OCI-LY1 (cell line): ENCODE measurements around the gene FLRT1.

ENCODE experiments used
- H2AFZ ChIP-seq: fragments of 200-600 bp; sonication (generic), shearing (Covaris generic); 2 replicates; pipeline ENCODE4 v1.6.0; 2014; ENCODE audit warnings: antibody characterized with exemption, mild to moderate bottlenecking, low read length
- H3F3A ChIP-seq: fragments of 200-600 bp; sonication (generic), shearing (Covaris generic); 2 replicates; pipeline ENCODE4 v1.6.0; 2014; ENCODE audit warnings: mild to moderate bottlenecking, antibody characterized with exemption, low read length, moderate library complexity; ENCODE audit not compliant: insufficient read depth
- H3K27ac ChIP-seq: fragments of 200-600 bp; sonication (generic); 2 replicates; pipeline ENCODE4 v1.5.1; 2014; ENCODE audit warnings: low read length, mixed run types, mild to moderate bottlenecking, low read depth; ENCODE audit not compliant: poor library complexity, severe bottlenecking
- H3K27me3 ChIP-seq: fragments of 200-600 bp; sonication (generic); 2 replicates; pipeline ENCODE4 v1.6.0; 2014; ENCODE audit warnings: antibody characterized with exemption, mild to moderate bottlenecking, low read length, moderate library complexity; ENCODE audit not compliant: insufficient read depth
- H3K36me3 ChIP-seq: fragments of 200-600 bp; sonication (generic); 2 replicates; pipeline ENCODE4 v1.6.1; 2014; ENCODE audit warnings: mild to moderate bottlenecking, antibody characterized with exemption, low read length, moderate library complexity, mixed read lengths; ENCODE audit not compliant: insufficient read depth
- H3K4me1 ChIP-seq: fragments of 200-600 bp; sonication (generic); 2 replicates; pipeline ENCODE4 v1.5.1; 2014; ENCODE audit warnings: mild to moderate bottlenecking, low read length, moderate library complexity; ENCODE audit not compliant: insufficient read depth, severe bottlenecking
- H3K4me2 ChIP-seq: fragments of 200-600 bp; sonication (generic), shearing (Covaris generic); 2 replicates; pipeline ENCODE4 v1.6.1; 2014; ENCODE audit warnings: low read length
- H3K4me3 ChIP-seq: fragments of 200-600 bp; sonication (generic); 2 replicates; pipeline ENCODE4 v1.5.1; 2014; ENCODE audit warnings: low read length, low read depth, mild to moderate bottlenecking, mixed read lengths; ENCODE audit not compliant: poor library complexity, severe bottlenecking
- H3K79me2 ChIP-seq: fragments of 200-600 bp; shearing (Covaris generic); 2 replicates; pipeline ENCODE4 v1.6.1; 2016; ENCODE audit warnings: mixed run types, low read length, mixed read lengths; ENCODE audit not compliant: insufficient read depth
- H3K9ac ChIP-seq: fragments of 200-600 bp; sonication (generic), shearing (Covaris generic); 2 replicates; pipeline ENCODE4 v1.6.1; 2014; ENCODE audit warnings: mild to moderate bottlenecking, low read length, mixed read lengths
- H3K9me2 ChIP-seq: fragments of 200-600 bp; sonication (generic), shearing (Covaris generic); 2 replicates; pipeline ENCODE4 v1.6.1; 2014; ENCODE audit warnings: low read depth, mild to moderate bottlenecking, low read length, mixed read lengths
- H3K9me3 ChIP-seq: fragments of 200-600 bp; shearing (Covaris generic); 2 replicates; pipeline ENCODE4 v1.6.1; 2014; ENCODE audit warnings: low read length, mixed read lengths
- H4K20me1 ChIP-seq: fragments of 200-600 bp; sonication (generic), shearing (Covaris generic); 2 replicates; pipeline ENCODE4 v1.6.0; 2016; ENCODE audit warnings: mild to moderate bottlenecking, low read length; ENCODE audit not compliant: insufficient read depth
- EZH2 ChIP-seq: fragments of 200-600 bp; sonication (generic), shearing (Covaris generic); IDR thresholded peaks from 2 replicates; pipeline ENCODE4 v1.8.0; 2017; ENCODE audit warnings: borderline replicate concordance, mixed run types, mild to moderate bottlenecking, antibody characterized with exemption, low read length, moderate library complexity, mixed read lengths
- TF ChIP-seq, protein P1 (sequence below): fragments of 200-600 bp; sonication (generic), shearing (Covaris generic); IDR thresholded peaks from 2 replicates; pipeline ENCODE4 v1.5.1; 2017; ENCODE audit warnings: mild to moderate bottlenecking, antibody characterized with exemption, low read length, moderate library complexity, mixed read lengths

FLRT1 gene

DNA sequence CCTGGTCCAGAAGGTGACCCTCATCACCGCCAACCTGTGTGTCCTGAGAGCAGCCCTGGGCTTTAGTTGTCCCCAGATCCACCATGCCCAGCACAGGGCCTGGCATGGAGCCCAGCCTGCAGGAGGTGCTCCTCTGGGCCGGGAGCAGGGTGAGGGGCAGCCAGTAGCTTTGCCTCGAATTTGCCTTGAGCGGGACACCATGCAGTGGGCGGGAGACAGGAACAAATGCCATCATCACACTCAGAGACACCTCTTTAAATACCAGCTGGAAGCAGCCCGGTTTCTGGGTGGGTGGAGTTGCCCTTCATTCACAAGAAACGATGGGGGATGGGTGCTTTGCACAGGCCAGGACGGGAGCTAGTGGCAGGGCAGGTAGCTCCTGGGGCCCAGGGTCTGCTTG lies 19.3 kb downstream of the FLRT1 start:
- H3K4me1 ChIP-seq = peaks cover under 1% of the 10 kb centered on the region
- H3K79me2 ChIP-seq = no peaks in the 10 kb centered on the region
- H3K4me2 ChIP-seq = no peak overlapping the region
- H2AFZ ChIP-seq = no peak overlapping the region
- TF ChIP-seq, protein P1, sequence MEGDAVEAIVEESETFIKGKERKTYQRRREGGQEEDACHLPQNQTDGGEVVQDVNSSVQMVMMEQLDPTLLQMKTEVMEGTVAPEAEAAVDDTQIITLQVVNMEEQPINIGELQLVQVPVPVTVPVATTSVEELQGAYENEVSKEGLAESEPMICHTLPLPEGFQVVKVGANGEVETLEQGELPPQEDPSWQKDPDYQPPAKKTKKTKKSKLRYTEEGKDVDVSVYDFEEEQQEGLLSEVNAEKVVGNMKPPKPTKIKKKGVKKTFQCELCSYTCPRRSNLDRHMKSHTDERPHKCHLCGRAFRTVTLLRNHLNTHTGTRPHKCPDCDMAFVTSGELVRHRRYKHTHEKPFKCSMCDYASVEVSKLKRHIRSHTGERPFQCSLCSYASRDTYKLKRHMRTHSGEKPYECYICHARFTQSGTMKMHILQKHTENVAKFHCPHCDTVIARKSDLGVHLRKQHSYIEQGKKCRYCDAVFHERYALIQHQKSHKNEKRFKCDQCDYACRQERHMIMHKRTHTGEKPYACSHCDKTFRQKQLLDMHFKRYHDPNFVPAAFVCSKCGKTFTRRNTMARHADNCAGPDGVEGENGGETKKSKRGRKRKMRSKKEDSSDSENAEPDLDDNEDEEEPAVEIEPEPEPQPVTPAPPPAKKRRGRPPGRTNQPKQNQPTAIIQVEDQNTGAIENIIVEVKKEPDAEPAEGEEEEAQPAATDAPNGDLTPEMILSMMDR = no peak
- TF ChIP-seq EZH2 = no peak
- no peak overlapping the region for H3K9ac ChIP-seq
- H3F3A ChIP-seq = no peaks in the 10 kb centered on the region
- H4K20me1 ChIP-seq = no peaks in the 10 kb centered on the region
- H3K27ac ChIP-seq = no peak overlapping the region
- H3K9me3 ChIP-seq = no peaks in the 10 kb centered on the region
- 0 out of 2 replicates have a peak, but pooled peaks cover 3% of the 10 kb centered on the region for H3K27me3 ChIP-seq
- H3K9me2 ChIP-seq = no peaks in the 10 kb centered on the region
- H3K36me3 ChIP-seq = no peaks in the 10 kb centered on the region
- no peak overlapping the region for H3K4me3 ChIP-seq

DNA sequence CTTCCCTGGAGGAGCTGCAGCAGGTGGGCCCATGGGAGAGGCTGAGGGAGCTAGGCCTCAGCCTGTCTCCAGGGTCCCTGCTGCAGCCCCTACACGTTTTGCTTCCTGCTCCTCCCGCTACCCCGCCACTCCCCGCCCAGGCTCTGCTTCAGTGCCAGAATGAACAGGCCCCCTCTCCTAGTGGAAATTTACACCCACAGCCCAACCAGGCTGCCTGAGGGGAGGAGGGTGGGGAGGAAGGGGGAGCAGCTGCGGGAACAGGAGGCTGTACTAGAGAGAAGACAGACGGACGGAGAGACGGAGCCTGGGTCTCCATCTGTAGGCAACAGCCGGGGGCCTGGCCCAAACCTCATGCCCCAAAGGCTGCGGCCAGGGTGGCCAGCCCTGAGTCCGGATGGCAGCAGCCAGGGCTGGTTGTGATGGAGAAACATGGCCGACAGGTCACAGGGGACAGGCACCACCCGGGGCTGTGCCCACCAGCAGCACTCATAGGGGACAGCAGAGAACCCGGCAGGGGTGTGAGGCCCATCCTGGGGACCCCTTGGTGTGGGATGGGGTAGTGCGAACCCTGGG lies 20.6 kb downstream of the FLRT1 start:
- no peak overlapping the region for H3K4me3 ChIP-seq
- H3K9me2 ChIP-seq = no peaks in the 10 kb centered on the region
- H3K4me2 ChIP-seq = no peak overlapping the region
- H4K20me1 ChIP-seq = no peaks in the 10 kb centered on the region
- H2AFZ ChIP-seq = no peak overlapping the region
- H3K79me2 ChIP-seq = no peaks in the 10 kb centered on the region
- H3K27ac ChIP-seq = no peak overlapping the region
- no peaks in the 10 kb centered on the region for H3K36me3 ChIP-seq
- H3K9me3 ChIP-seq = no peaks in the 10 kb centered on the region
- no peak overlapping the region for H3K9ac ChIP-seq
- no peak for TF ChIP-seq EZH2
- TF ChIP-seq, protein P1 = no peak
- 0 out of 2 replicates have a peak, but pooled peaks cover 3% of the 10 kb centered on the region for H3K27me3 ChIP-seq
- peaks cover 12% of the 10 kb centered on the region for H3K4me1 ChIP-seq
- no peaks in the 10 kb centered on the region for H3F3A ChIP-seq

DNA sequence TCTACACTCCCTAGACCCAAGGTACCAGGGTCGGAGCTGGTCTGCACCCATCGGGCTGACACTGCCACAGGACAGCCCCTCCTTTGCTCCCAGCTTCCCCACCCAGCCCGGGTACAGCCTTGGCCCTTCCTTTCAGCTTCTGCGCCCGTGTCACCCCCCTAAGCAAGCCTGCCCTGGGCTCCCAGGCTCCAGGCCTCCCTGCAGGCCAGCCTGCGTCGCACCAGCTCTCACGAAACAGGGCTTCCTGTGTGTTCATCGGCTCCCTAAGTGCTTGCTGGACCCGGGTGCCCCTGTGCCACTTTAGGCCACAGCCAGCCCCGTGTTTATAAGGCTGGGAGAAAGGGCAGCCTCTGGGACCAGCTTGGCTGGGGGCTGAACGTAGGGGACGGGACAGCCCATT lies 21.1 kb downstream of the FLRT1 start:
- no peaks in the 10 kb centered on the region for H3F3A ChIP-seq
- TF ChIP-seq EZH2 = no peak
- TF ChIP-seq, protein P1 = no peak
- no peaks in the 10 kb centered on the region for H3K36me3 ChIP-seq
- no peak overlapping the region for H3K9ac ChIP-seq
- H3K27ac ChIP-seq = no peak overlapping the region
- no peak overlapping the region for H3K4me2 ChIP-seq
- H3K4me1 ChIP-seq = peaks cover 14% of the 10 kb centered on the region
- H3K79me2 ChIP-seq = no peaks in the 10 kb centered on the region
- no peak overlapping the region for H2AFZ ChIP-seq
- no peaks in the 10 kb centered on the region for H4K20me1 ChIP-seq
- no peaks in the 10 kb centered on the region for H3K9me2 ChIP-seq
- H3K4me3 ChIP-seq = no peak overlapping the region
- 0 out of 2 replicates have a peak, but pooled peaks cover 3% of the 10 kb centered on the region for H3K27me3 ChIP-seq
- no peaks in the 10 kb centered on the region for H3K9me3 ChIP-seq
